ENCODE data around the gene ARMC2.

ARMC2 gene

DNA sequence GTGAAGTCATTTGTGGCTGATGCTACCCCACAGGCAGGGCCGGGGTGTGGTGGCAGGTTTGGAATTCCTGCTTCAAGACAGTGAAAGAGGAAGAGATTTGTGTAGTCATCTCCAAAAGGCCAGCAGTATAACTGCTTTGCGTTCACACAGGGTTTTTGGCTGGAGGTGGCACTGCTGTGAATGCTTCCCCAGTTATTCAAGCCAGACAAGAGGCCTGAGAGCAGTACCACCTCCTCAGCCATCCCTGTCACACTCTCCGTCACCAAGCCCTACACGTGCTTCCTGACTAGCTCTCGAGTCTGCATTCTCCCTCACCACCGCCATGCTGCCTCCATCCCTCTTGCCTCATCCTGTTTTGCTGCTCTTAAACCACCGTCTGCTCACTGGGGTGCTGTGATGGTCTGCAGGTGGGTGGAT lies 23.9 kb downstream of the ARMC2 start:
- Histone ChIP-seq H3K4me3 (ENCODE audit: low read depth, low read length) (no peak overlapping the region), H3K4me1 (no peaks in the 10 kb centered on the region), H3K9me3 (no peaks in the 10 kb centered on the region), H3K27me3 (no peaks in the 10 kb centered on the region), H3K36me3 (no peaks in the 10 kb centered on the region)
- TF ChIP-seq, protein P1, sequence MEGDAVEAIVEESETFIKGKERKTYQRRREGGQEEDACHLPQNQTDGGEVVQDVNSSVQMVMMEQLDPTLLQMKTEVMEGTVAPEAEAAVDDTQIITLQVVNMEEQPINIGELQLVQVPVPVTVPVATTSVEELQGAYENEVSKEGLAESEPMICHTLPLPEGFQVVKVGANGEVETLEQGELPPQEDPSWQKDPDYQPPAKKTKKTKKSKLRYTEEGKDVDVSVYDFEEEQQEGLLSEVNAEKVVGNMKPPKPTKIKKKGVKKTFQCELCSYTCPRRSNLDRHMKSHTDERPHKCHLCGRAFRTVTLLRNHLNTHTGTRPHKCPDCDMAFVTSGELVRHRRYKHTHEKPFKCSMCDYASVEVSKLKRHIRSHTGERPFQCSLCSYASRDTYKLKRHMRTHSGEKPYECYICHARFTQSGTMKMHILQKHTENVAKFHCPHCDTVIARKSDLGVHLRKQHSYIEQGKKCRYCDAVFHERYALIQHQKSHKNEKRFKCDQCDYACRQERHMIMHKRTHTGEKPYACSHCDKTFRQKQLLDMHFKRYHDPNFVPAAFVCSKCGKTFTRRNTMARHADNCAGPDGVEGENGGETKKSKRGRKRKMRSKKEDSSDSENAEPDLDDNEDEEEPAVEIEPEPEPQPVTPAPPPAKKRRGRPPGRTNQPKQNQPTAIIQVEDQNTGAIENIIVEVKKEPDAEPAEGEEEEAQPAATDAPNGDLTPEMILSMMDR (IDR thresholded peaks at IDR 0.05; ENCODE audit: low read depth, low read length), result no peak
- DNase-seq, result no peak

DNA sequence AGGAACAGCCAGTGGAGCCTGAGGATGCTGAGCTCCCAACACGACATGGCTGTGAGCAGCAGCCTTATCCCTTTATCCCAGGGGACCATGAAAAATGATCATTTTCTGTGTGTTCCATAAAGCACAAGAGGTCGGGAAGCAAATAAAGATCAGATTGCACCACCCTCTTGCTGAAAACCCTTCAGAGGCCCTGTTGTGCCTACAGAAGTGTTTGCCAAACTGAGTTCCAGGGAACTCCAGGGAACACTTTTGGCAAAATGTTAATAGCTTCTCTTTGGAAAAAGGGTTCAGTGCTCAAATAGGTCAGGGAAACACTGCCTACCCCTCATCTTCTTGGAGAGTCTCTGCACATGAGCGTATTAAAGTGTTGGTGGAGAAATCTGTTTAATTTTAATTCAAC lies 24.4 kb downstream of the ARMC2 start:
- DNase-seq, result no peak
- no peaks in the 10 kb centered on the region for H3K27me3 ChIP-seq
- H3K4me1 ChIP-seq, result no peaks in the 10 kb centered on the region
- TF ChIP-seq, protein P1 (IDR thresholded peaks at IDR 0.05; ENCODE audit: low read depth, low read length), result no peak
- H3K36me3 ChIP-seq, result no peaks in the 10 kb centered on the region
- no peaks in the 10 kb centered on the region for H3K9me3 ChIP-seq
- H3K4me3 ChIP-seq (ENCODE audit: low read depth, low read length), result no peak overlapping the region

DNA sequence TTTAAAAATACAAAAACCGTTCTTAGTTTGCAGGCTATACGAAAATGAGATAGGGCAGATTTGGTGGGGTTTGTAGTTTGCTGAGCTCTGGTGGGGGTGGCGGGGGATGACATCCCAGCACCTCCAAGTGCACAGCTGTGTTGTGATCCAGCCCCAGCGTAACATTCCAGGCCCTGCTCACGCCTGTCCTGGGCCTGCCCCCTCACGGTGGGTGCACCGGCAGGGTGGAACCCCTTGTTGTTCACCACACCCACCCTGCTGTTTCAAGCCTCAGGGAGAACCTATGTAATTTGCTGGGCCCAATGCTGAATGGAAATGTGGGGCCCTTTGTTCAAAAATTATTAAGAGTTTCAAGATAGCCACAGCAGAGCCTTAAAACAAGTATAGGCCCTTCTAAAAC lies 25.0 kb downstream of the ARMC2 start:
- TF ChIP-seq, protein P1 (IDR thresholded peaks at IDR 0.05; ENCODE audit: low read depth, low read length), result no peak
- H3K4me1 ChIP-seq, result no peaks in the 10 kb centered on the region

DNA sequence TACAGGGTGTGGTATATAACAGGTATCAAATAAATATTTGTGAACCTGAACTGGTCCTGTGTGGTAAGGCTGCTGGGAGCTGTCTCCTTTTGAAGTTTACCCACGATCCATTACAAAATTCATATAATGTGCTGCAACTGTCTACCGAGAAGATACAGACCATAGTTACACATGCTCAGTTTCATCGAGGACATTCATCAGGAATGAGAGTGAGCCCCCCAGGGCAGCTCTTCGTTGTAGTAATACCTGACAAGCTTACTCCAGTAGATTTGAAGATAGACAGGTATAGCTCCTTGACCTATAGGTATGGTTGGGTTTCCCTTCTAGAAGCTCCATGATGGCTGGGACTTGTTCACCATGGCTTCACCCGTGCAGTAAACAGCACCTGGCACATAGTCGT lies 25.7 kb downstream of the ARMC2 start:
- no peaks in the 10 kb centered on the region for H3K27me3 ChIP-seq
- H3K4me3 ChIP-seq (ENCODE audit: low read depth, low read length), result no peak overlapping the region
- no peaks in the 10 kb centered on the region for H3K36me3 ChIP-seq
- H3K9me3 ChIP-seq, result no peaks in the 10 kb centered on the region
- H3K4me1 ChIP-seq, result no peaks in the 10 kb centered on the region
- TF ChIP-seq, protein P1 (IDR thresholded peaks at IDR 0.05; ENCODE audit: low read depth, low read length), result no peak
- no peak for DNase-seq

More for the DNA sequence above, 25.0 kb downstream of the ARMC2 start:
- H3K36me3 ChIP-seq, result no peaks in the 10 kb centered on the region
- H3K4me3 ChIP-seq (ENCODE audit: low read depth, low read length), result no peak overlapping the region
- no peak for DNase-seq
- H3K9me3 ChIP-seq, result no peaks in the 10 kb centered on the region
- no peaks in the 10 kb centered on the region for H3K27me3 ChIP-seq

DNA sequence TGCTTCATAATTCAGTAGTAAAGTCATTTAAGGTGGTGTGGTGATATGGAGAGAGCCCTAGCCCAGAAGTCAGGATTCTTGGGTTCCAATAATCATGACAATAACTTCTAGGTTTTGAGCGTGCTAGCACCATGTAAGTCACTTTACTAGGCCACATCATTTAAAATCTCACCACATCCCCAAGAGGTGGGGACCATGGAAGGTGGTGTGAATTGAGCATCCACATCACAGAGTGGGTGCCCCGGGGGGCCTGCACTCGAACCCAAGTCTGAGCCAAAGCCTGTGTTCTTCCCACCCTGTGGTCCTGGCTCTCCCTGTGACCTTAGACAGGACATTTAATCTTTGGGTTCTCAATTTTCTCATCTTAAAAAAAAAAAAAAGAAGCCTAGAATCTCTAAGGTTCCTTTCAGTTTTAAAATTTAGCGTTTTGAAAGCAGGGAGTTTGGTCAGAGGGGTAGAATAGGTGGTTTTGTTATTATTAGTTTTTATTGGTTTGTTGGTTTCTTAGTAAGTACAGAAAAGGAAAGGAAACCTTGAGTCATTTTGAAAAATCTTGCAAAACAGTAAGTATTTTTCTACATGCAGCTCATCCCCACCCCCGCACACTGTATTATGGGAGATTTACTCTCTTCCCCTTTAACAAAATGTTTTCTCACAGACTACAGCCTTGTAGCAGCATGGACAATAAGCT lies 26.4 kb downstream of the ARMC2 start:
- Histone ChIP-seq H3K4me1 (no peaks in the 10 kb centered on the region), H3K9me3 (no peaks in the 10 kb centered on the region), H3K36me3 (no peaks in the 10 kb centered on the region), H3K4me3 (ENCODE audit: low read depth, low read length) (no peak overlapping the region), H3K27me3 (no peaks in the 10 kb centered on the region)
- DNase-seq, result no peak
- TF ChIP-seq, protein P1 (IDR thresholded peaks at IDR 0.05; ENCODE audit: low read depth, low read length), result no peak

DNA sequence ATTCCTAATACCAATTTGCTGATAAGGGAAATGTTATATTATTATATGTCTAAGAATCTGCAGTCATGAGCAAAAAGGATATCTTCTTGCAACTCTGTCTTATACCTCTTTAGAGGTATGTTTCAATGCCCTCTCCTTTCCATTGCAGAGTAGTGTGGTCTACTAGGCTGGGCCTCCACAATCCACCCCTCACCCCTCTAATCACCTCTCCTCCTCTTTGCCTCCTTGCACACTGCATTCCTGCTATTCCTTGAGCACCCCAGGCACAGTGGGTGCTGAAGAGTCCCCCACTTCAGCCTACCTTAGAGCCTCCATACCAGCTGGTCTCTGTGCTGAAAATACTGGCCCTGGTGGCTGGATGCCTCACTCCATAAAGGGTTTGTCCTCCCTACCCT lies 26.9 kb downstream of the ARMC2 start:
- no peaks in the 10 kb centered on the region for H3K4me1 ChIP-seq
- no peaks in the 10 kb centered on the region for H3K36me3 ChIP-seq

More for the DNA sequence above, 26.9 kb downstream of the ARMC2 start:
- Histone ChIP-seq H3K4me3 (ENCODE audit: low read depth, low read length) (no peak overlapping the region), H3K27me3 (no peaks in the 10 kb centered on the region), H3K9me3 (no peaks in the 10 kb centered on the region)
- TF ChIP-seq, protein P1 (IDR thresholded peaks at IDR 0.05; ENCODE audit: low read depth, low read length), result no peak
- DNase-seq, result no peak
